ENCODE measurements around the gene ADGRB3.
"Not testable (repeated sequence)": the region's sequence is repeated elsewhere in the genome, so short reads cannot be mapped to it uniquely, and the experiment has no call there.

ADGRB3 gene

GRCh38 chr6:68744376-68744775 is 109.3 kb downstream of the ADGRB3 start:
- H4K8ac ChIP-seq (ENCODE audit: low read length); H3K14ac ChIP-seq (ENCODE audit: low read length in 2 of 2); H2AK5ac ChIP-seq (ENCODE audit: low read length, severe bottlenecking); H2BK15ac ChIP-seq (ENCODE audit: low read depth, poor library complexity, severe bottlenecking); H3K4me1 ChIP-seq (ENCODE audit: control insufficient read depth, insufficient read depth, low read depth, low read length); H3K9me3 ChIP-seq (ENCODE audit: control insufficient read depth, low read length); H2BK5ac ChIP-seq (ENCODE audit: low read depth, low read length, poor library complexity, severe bottlenecking); H2AFZ ChIP-seq (ENCODE audit: low read depth, low read length); H3K18ac ChIP-seq (ENCODE audit: low read depth in 1 of 2, low read length in 2 of 2); H2BK120ac ChIP-seq (ENCODE audit: low read depth, low read length); H2BK12ac ChIP-seq (ENCODE audit: low read length in 2 of 2); H3K27ac ChIP-seq (ENCODE audit: low read length, poor library complexity, severe bottlenecking); H3K27me3 ChIP-seq (ENCODE audit: control insufficient read depth in 1 of 2, insufficient read depth in 1 of 2, low read length in 2 of 2); DNase-seq; H3K23ac ChIP-seq (ENCODE audit: low read length in 2 of 2); H3K36me3 ChIP-seq (ENCODE audit: control insufficient read depth in 1 of 2, insufficient read depth in 2 of 2, low read depth in 1 of 2, low read length in 2 of 2); H3K79me1 ChIP-seq (replicated peaks; ENCODE audit: low read length, poor library complexity, severe bottlenecking); H3K9ac ChIP-seq (ENCODE audit: low read length); H3K4me3 ChIP-seq (ENCODE audit: insufficient read depth in 1 of 2, low read depth in 1 of 2, low read length in 2 of 2); H3K4me2 ChIP-seq (ENCODE audit: low read length, poor library complexity, severe bottlenecking); H3K4ac ChIP-seq (ENCODE audit: low read depth in 1 of 2, low read length in 2 of 2); H4K91ac ChIP-seq (ENCODE audit: low read length): not testable (repeated sequence)
- no CpG with 5 or more reads among the region's 1 CpG for WGBS

DNA sequence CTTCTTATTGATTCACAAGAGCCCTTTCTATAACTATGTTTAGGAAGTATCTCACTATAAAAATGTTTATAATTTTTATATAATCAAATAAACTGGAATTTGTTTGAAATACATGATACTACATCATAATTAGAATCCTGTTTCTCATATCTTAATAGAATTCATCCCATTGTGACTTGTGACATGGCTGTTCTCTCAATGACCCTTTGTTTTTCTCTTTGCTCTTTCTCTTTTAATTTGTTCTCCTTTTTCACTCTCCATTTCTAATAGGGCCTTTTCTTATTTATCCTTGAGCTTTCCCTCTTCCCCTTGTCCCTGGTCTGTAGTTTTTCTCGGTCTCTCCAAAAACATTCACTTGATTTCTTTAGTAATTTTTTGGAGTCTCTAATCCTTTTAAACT is 111.3 kb downstream of the ADGRB3 start:
- H4K91ac ChIP-seq (ENCODE audit: low read length), result no peak overlapping the region
- H3K4ac ChIP-seq (ENCODE audit: low read depth in 1 of 2, low read length in 2 of 2), result no peak overlapping the region
- no peaks in the 10 kb centered on the region for H3K36me3 ChIP-seq (ENCODE audit: control insufficient read depth in 1 of 2, insufficient read depth in 2 of 2, low read depth in 1 of 2, low read length in 2 of 2)
- no peak overlapping the region for H3K4me2 ChIP-seq (ENCODE audit: low read length, poor library complexity, severe bottlenecking)
- no peaks in the 10 kb centered on the region for H3K27me3 ChIP-seq (ENCODE audit: control insufficient read depth in 1 of 2, insufficient read depth in 1 of 2, low read length in 2 of 2)
- H3K27ac ChIP-seq (ENCODE audit: low read length, poor library complexity, severe bottlenecking), result no peak overlapping the region
- no peak overlapping the region for H2BK5ac ChIP-seq (ENCODE audit: low read depth, low read length, poor library complexity, severe bottlenecking)
- H2AK5ac ChIP-seq (ENCODE audit: low read length, severe bottlenecking), result no peak overlapping the region
- no peak overlapping the region for H2BK120ac ChIP-seq (ENCODE audit: low read depth, low read length)
- H3K4me1 ChIP-seq (ENCODE audit: control insufficient read depth, insufficient read depth, low read depth, low read length), result no peaks in the 10 kb centered on the region
- H2BK15ac ChIP-seq (ENCODE audit: low read depth, poor library complexity, severe bottlenecking), result no peak overlapping the region
- no peak overlapping the region for H3K23ac ChIP-seq (ENCODE audit: low read length in 2 of 2)
- H2BK12ac ChIP-seq (ENCODE audit: low read length in 2 of 2), result no peak overlapping the region
- H3K9ac ChIP-seq (ENCODE audit: low read length), result no peak overlapping the region
- no peak for DNase-seq
- no peak overlapping the region for H4K8ac ChIP-seq (ENCODE audit: low read length)
- no peak overlapping the region for H3K4me3 ChIP-seq (ENCODE audit: insufficient read depth in 1 of 2, low read depth in 1 of 2, low read length in 2 of 2)
- H2AFZ ChIP-seq (ENCODE audit: low read depth, low read length), result no peak overlapping the region
- WGBS, result no CpG with 5 or more reads among the region's 1 CpG
- H3K9me3 ChIP-seq (ENCODE audit: control insufficient read depth, low read length), result no peaks in the 10 kb centered on the region
- no peak overlapping the region for H3K18ac ChIP-seq (ENCODE audit: low read depth in 1 of 2, low read length in 2 of 2)
- no peak overlapping the region for H3K14ac ChIP-seq (ENCODE audit: low read length in 2 of 2)
- no peaks in the 10 kb centered on the region for H3K79me1 ChIP-seq (replicated peaks; ENCODE audit: low read length, poor library complexity, severe bottlenecking)

GRCh38 chr6:68747110-68747790 is 112.2 kb downstream of the ADGRB3 start:
- Histone ChIP-seq H2AK5ac (ENCODE audit: low read length, severe bottlenecking) (no peak overlapping the region), H2AFZ (ENCODE audit: low read depth, low read length) (no peak overlapping the region), H3K27me3 (ENCODE audit: control insufficient read depth in 1 of 2, insufficient read depth in 1 of 2, low read length in 2 of 2) (no peaks in the 10 kb centered on the region), H3K4me1 (ENCODE audit: control insufficient read depth, insufficient read depth, low read depth, low read length) (no peaks in the 10 kb centered on the region), H2BK15ac (ENCODE audit: low read depth, poor library complexity, severe bottlenecking) (no peak overlapping the region), H2BK5ac (ENCODE audit: low read depth, low read length, poor library complexity, severe bottlenecking) (no peak overlapping the region), H3K18ac (ENCODE audit: low read depth in 1 of 2, low read length in 2 of 2) (no peak overlapping the region), H2BK12ac (ENCODE audit: low read length in 2 of 2) (no peak overlapping the region), H3K23ac (ENCODE audit: low read length in 2 of 2) (no peak overlapping the region), H3K4me2 (ENCODE audit: low read length, poor library complexity, severe bottlenecking) (no peak overlapping the region), H3K4me3 (ENCODE audit: insufficient read depth in 1 of 2, low read depth in 1 of 2, low read length in 2 of 2) (no peak overlapping the region), H3K79me1 (replicated peaks; ENCODE audit: low read length, poor library complexity, severe bottlenecking) (no peaks in the 10 kb centered on the region), H3K9me3 (ENCODE audit: control insufficient read depth, low read length) (no peaks in the 10 kb centered on the region), H4K8ac (ENCODE audit: low read length) (no peak overlapping the region), H3K27ac (ENCODE audit: low read length, poor library complexity, severe bottlenecking) (no peak overlapping the region), H3K36me3 (ENCODE audit: control insufficient read depth in 1 of 2, insufficient read depth in 2 of 2, low read depth in 1 of 2, low read length in 2 of 2) (no peaks in the 10 kb centered on the region), H4K91ac (ENCODE audit: low read length) (no peak overlapping the region), H3K9ac (ENCODE audit: low read length) (no peak overlapping the region), H3K14ac (ENCODE audit: low read length in 2 of 2) (no peak overlapping the region), H2BK120ac (ENCODE audit: low read depth, low read length) (no peak overlapping the region), H3K4ac (ENCODE audit: low read depth in 1 of 2, low read length in 2 of 2) (no peak overlapping the region)
- DNase-seq, result no peak
- WGBS, result no CpG with 5 or more reads among the region's 1 CpG

- not testable (repeated sequence) for H4K91ac ChIP-seq (ENCODE audit: low read length); H3K27me3 ChIP-seq (ENCODE audit: control insufficient read depth in 1 of 2, insufficient read depth in 1 of 2, low read length in 2 of 2); H2BK15ac ChIP-seq (ENCODE audit: low read depth, poor library complexity, severe bottlenecking); H2BK12ac ChIP-seq (ENCODE audit: low read length in 2 of 2); H4K8ac ChIP-seq (ENCODE audit: low read length); H3K79me1 ChIP-seq (replicated peaks; ENCODE audit: low read length, poor library complexity, severe bottlenecking); H3K4me3 ChIP-seq (ENCODE audit: insufficient read depth in 1 of 2, low read depth in 1 of 2, low read length in 2 of 2); H3K36me3 ChIP-seq (ENCODE audit: control insufficient read depth in 1 of 2, insufficient read depth in 2 of 2, low read depth in 1 of 2, low read length in 2 of 2); H3K9ac ChIP-seq (ENCODE audit: low read length); H3K9me3 ChIP-seq (ENCODE audit: control insufficient read depth, low read length); H2BK120ac ChIP-seq (ENCODE audit: low read depth, low read length); H3K4me2 ChIP-seq (ENCODE audit: low read length, poor library complexity, severe bottlenecking); H3K4me1 ChIP-seq (ENCODE audit: control insufficient read depth, insufficient read depth, low read depth, low read length); H3K18ac ChIP-seq (ENCODE audit: low read depth in 1 of 2, low read length in 2 of 2); H2BK5ac ChIP-seq (ENCODE audit: low read depth, low read length, poor library complexity, severe bottlenecking); H2AFZ ChIP-seq (ENCODE audit: low read depth, low read length); H3K23ac ChIP-seq (ENCODE audit: low read length in 2 of 2); H2AK5ac ChIP-seq (ENCODE audit: low read length, severe bottlenecking); H3K14ac ChIP-seq (ENCODE audit: low read length in 2 of 2); DNase-seq; H3K4ac ChIP-seq (ENCODE audit: low read depth in 1 of 2, low read length in 2 of 2); H3K27ac ChIP-seq (ENCODE audit: low read length, poor library complexity, severe bottlenecking)
- 90% methylated on average over 3 of the region's 3 CpGs for WGBS
Observed at GRCh38 chr6:68747832-68748231, 112.8 kb downstream of the ADGRB3 start.
